GM20000 (cell line): ENCODE measurements around the gene RP9.

Experiments
- DNase-seq: peaks from one replicate; pipeline ENCODE4 v3.0.0; 2012; ENCODE audit warnings: low spot score
- TF ChIP-seq, protein P1 (sequence below): IDR thresholded peaks from 2 replicates; pipeline ENCODE4 v1.5.1; 2012; ENCODE audit warnings: mild to moderate bottlenecking, control low read depth; ENCODE audit errors: extremely low read depth, missing control alignments

Gene RP9

GRCh38 chr7:33091111-33091531 lies 18.1 kb downstream of the RP9 start:
- TF ChIP-seq, protein P1, sequence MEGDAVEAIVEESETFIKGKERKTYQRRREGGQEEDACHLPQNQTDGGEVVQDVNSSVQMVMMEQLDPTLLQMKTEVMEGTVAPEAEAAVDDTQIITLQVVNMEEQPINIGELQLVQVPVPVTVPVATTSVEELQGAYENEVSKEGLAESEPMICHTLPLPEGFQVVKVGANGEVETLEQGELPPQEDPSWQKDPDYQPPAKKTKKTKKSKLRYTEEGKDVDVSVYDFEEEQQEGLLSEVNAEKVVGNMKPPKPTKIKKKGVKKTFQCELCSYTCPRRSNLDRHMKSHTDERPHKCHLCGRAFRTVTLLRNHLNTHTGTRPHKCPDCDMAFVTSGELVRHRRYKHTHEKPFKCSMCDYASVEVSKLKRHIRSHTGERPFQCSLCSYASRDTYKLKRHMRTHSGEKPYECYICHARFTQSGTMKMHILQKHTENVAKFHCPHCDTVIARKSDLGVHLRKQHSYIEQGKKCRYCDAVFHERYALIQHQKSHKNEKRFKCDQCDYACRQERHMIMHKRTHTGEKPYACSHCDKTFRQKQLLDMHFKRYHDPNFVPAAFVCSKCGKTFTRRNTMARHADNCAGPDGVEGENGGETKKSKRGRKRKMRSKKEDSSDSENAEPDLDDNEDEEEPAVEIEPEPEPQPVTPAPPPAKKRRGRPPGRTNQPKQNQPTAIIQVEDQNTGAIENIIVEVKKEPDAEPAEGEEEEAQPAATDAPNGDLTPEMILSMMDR: no peak
- DNase-seq: no peak

- TF ChIP-seq, protein P1: no peak
- DNase-seq: no peak
Measured at GRCh38 chr7:33089142-33089541, 20.1 kb downstream of the RP9 start.

DNA sequence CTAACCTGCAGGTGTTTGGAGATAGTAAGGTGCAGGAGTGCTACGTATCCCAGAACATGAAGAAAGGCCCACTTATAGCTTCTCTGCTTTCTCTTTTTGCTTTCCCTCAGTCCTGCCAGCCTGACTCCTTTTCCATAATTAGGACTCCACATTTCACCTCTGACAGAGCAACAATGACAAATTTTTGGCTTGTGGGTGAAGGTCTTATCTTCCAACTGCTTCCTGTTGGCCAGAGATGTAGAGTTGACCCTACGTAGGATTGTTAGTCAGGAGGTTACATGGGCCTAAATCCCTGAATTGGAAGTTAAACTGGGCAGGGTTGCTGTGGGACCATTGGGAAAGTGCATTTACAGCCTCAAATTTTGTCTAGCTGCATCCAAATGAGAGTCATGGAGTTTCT lies 21.3 kb downstream of the RP9 start:
- TF ChIP-seq, protein P1: no peak
- no peak for DNase-seq

GRCh38 chr7:33087356-33087755 lies 21.8 kb downstream of the RP9 start:
- TF ChIP-seq, protein P1: no peak
- DNase-seq: no peak

- TF ChIP-seq, protein P1: no peak
- DNase-seq: no peak
Measured at GRCh38 chr7:33079763-33080690, 29.2 kb downstream of the RP9 start.

DNA sequence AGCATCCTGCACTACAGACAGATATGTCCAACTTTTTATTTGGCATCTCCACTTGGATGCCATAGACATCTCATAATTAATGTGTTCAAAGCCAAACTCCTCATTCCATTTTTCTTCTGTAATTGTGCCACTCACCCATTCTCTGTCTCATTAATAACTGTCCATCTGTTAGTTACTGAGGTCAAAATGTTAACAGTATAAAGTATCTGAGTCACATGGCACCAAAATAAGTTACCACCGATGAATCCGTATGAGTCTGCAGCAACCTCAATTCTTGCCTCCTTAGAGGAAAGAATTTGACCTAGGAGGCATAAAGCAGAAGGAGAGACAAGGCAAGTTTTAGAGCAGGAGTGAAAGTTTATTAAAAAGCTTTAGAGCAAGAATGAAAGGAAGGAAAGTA lies 30.1 kb downstream of the RP9 start:
- DNase-seq: no peak
- TF ChIP-seq, protein P1: no peak

- DNase-seq: no peak
Measured at GRCh38 chr7:33076737-33077136, 32.5 kb downstream of the RP9 start.

More at GRCh38 chr7:33076737-33077136, 32.5 kb downstream of the RP9 start:
- TF ChIP-seq, protein P1: no peak
